GM23338 (cell line): ENCODE data around the gene AEN.

Experiments used
- CREB1 ChIP-seq: fragments of 250-450 bp; sonication (Bioruptor Pico); IDR thresholded peaks from 2 replicates; pipeline ENCODE4 v1.5.0; 2020; ENCODE audit warnings: low read depth, mild to moderate bottlenecking, moderate library complexity
- CTCF ChIP-seq, 2 experiments: fragments of 200-600 bp in 1 of 2; sonication (generic) in 1 of 2; conservative IDR thresholded peaks; 2 replicates each; pipeline versions ENCODE4 v1.5.1 to v1.6.1; 2016 to 2017; ENCODE audit warnings: antibody characterized with exemption in 2 of 2, low read depth in 2 of 2, mild to moderate bottlenecking in 2 of 2, moderate library complexity in 1 of 2
- EZH2 ChIP-seq: fragments of 200-600 bp; sonication (generic); IDR thresholded peaks from one replicate; pipeline ENCODE4 v1.8.0; 2017; ENCODE audit warnings: antibody characterized with exemption, mild to moderate bottlenecking, low read depth; ENCODE audit not compliant: unreplicated experiment
- EZH2phosphoT487 ChIP-seq: fragments of 200-600 bp; sonication (generic); IDR thresholded peaks from one replicate; pipeline ENCODE4 v1.8.1; 2018; ENCODE audit warnings: antibody characterized with exemption; ENCODE audit not compliant: unreplicated experiment
- JUNB ChIP-seq: IDR thresholded peaks from one replicate; pipeline ENCODE4 v1.6.1; 2016; ENCODE audit warnings: antibody characterized with exemption; ENCODE audit not compliant: unreplicated experiment
- NANOG ChIP-seq: IDR thresholded peaks from 2 replicates; pipeline ENCODE4 v1.6.1; 2016; ENCODE audit warnings: antibody characterized with exemption, borderline replicate concordance
- POLR2AphosphoS5 ChIP-seq: IDR thresholded peaks from 2 replicates; pipeline ENCODE4 v1.6.1; 2016; ENCODE audit warnings: antibody characterized with exemption, low read depth
- REST ChIP-seq: IDR thresholded peaks from one replicate; pipeline ENCODE4 v1.6.1; 2018; ENCODE audit warnings: antibody characterized with exemption; ENCODE audit not compliant: unreplicated experiment

DNA sequence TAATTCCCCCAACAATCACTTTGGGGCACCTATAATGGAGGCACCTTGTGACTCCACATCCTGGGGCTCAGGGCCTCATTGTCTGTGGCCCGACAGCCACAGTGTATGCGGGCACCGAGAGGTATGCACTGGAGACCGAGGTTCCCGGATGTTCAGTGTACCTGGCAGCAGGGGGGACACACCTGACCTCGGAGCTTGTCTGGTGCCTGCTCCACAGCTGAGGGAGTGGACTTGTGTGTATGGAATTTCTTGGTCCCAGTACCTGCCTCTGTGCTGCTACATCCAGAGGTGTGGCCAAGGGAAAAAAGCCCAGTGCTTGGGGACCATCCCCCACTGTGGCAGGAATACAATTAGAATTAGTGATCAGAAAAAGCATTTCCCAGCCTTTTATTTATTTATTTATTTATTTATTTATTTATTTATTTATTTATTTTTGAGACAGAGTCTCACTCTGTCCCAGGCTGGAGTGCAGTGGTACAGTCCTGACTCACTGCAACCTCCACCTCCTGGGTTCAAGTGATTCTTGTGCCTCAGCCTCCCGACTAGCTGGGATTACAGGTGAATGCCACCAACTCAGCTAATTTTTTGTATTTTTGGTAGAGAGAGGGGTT, 8.8 kb upstream of the AEN start:
- TF ChIP-seq POLR2AphosphoS5: no peak
- no peak for TF ChIP-seq CTCF (conservative IDR thresholded peaks at IDR 0.05; ENCODE audit: low read depth in 2 of 2)
- TF ChIP-seq EZH2phosphoT487: no peak
- TF ChIP-seq EZH2: no peak
- TF ChIP-seq CREB1 (CRISPR knock-in tag): no peak
- no peak for TF ChIP-seq JUNB
- TF ChIP-seq NANOG: no peak
- no peak for TF ChIP-seq REST
